Iris pigment epithelial cell (primary cell): ENCODE data around the gene KCNB1.
A peak's percentile ranks its signal among the peaks of the same experiment; 100 is the strongest.
"Not testable (repeated sequence)": the region's sequence is repeated elsewhere in the genome, so short reads cannot be mapped to it uniquely, and the experiment has no call there.

Source experiments
- DNase-seq: peaks from one replicate; pipeline ENCODE4 v3.0.0-alpha.2; 2011; ENCODE audit warnings: low read depth

The KCNB1 gene

DNA sequence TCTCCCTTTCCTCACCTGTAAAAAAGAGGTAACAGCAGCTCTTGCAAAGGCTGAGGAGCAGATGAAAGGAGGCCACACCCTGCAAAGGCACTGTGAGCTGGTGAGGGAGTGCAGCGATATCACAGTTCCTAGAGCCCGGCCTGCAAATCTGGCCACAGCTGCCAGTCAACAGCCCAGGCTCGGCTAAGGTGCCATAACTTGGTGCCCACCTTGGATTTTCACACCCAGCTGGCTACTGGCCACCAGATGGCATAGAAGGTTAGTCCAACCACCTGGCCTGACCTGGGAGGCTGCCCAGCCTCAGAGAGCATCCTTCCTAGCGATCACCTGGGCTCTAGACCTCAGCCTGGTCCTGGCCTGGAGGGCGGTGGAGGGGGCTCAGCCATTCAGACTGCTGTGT lies 46.8 kb downstream of the KCNB1 start:
- no peak for DNase-seq

- no peak for DNase-seq
These were observed 49.1 kb downstream of the KCNB1 start for GRCh38 chr20:49433333-49433732.

GRCh38 chr20:49432550-49432949 lies 49.9 kb downstream of the KCNB1 start:
- no peak for DNase-seq

DNA sequence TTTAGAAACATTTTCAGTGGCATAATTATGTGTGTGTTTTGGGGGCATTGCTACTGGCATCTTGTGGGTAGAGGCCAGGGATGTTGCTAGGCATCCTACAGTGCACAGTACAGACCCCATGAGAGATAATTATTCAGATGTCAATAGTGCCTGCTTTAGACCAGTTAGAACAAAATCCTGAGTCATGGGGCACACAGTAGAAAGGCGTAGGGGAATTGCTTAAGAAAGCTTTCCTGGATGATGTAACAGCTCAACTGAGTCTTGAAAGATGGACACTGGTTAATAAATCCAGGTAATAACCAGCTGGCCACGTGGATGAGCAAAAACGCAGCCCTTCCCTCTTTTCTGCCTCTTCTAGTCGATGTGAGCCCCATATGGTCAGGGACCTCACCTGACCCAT lies 51.1 kb downstream of the KCNB1 start:
- DNase-seq: peak; percentile 49

GRCh38 chr20:49430320-49430719 lies 52.1 kb downstream of the KCNB1 start:
- DNase-seq: no peak

DNA sequence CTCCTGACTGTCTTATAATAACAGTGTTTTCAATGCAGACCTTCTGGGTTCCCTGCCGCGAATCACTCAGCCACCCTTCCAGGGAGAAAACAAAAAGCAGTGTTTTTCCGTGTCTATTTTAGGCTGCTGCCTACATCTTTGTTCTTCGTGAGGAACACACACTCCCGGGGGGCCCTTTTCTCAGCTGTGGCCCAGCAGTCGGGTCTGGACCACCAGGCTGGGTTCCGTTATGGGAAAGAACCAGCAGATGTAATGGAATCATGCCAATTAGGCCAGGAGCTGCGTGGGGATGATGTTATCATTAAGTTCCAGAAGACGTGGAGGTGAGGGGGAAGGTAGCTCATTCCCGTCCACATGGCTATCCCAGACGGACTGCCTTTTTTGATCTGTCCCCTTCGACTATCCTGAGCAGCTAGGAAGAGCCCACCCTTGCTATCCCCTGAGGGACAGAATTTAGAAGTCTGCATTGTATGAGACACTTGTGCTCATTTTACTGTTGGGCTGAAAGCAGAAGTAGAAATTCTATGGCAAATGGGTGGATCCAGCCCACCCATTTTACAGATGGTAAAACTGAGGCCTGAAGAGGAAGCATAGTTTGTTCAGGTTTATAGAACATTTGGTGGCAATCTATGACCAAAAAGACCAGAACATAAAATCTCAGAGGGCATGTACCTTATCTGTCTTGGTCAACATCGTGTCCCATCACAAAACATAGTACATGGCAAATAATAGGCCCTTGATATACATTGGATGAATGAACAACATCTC lies 54.5 kb downstream of the KCNB1 start:
- DNase-seq: no peak

GRCh38 chr20:49426873-49427272 lies 55.6 kb downstream of the KCNB1 start:
- no peak for DNase-seq

- no peak for DNase-seq
These were observed 56.1 kb downstream of the KCNB1 start for GRCh38 chr20:49426395-49426794.

- DNase-seq: no peak
These were observed 57.9 kb downstream of the KCNB1 start for GRCh38 chr20:49424536-49424935.

DNA sequence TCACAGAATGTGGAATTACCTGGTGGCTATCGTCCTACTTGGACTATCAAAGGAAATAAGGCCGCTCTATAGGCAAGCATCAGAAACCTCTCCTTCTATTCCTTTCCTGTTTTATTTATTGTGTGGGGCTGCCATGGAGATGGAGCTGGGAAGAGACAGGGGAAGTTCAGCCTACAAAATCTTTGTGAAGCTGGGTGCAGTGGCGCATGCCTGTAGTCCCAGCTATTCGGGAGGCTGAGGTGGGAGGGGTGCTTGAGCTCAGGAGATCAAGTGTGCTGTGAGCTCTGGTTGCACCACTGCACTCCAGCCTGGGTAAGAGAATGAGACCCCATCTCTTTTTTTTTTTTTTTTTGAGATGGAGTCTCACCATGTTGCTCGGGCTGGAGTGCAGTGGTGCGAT lies 60.3 kb downstream of the KCNB1 start:
- no peak for DNase-seq

GRCh38 chr20:49420811-49421295 lies 61.6 kb downstream of the KCNB1 start:
- no peak for DNase-seq

GRCh38 chr20:49420292-49420691 lies 62.2 kb downstream of the KCNB1 start:
- no peak for DNase-seq

DNA sequence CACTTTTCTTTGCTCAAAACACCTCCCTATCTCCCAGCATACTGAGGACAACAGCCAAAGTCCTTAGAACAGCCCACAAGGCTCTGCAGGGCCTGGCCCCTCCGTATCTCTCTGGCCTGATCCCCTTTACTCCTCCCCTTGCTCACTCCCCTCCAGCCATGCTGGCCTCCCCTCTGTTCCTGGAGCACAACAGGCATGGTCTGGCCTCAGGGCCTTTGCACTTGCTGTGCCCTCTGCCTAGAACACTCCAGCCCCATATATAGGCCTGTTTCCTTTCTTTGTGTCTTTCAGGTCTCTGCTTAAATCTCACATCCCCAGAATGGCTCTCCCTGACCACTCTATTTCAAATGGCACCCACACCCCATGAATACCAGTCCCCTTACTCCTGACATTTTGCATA lies 62.7 kb downstream of the KCNB1 start:
- no peak for DNase-seq

- no peak for DNase-seq
These were observed 63.7 kb downstream of the KCNB1 start for GRCh38 chr20:49418809-49419208.

DNA sequence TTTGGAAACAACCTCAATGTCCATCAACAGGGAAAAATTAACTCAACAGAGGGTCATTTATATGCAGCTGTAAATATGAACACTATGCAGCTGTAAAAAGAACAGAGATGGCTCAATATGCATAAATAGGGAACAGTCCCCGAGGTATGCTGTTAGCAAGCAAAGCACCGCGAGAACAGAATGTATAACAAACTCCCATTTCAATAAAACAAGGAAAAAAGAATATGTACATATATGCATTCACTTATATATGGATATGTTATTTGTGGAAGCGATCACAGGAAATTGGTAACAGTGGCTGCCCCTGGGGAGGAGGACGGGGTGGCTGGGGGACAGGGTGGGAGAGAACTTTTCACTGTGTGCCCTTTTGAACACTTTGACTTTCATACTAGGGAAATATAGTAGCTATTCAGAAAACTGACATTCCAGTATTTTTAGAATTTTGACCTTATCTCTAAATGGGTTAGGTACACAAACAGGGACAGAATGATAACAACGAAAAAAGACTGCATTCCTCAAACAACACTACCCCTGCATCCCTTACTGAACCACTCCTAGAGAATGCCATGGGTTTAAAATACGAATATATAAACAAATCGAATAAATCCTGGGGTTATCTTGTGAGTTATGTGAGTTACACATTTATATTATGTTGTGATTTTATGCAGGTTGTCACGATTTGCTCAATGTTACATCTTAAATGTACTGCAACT lies 64.5 kb downstream of the KCNB1 start:
- no peak for DNase-seq

DNA sequence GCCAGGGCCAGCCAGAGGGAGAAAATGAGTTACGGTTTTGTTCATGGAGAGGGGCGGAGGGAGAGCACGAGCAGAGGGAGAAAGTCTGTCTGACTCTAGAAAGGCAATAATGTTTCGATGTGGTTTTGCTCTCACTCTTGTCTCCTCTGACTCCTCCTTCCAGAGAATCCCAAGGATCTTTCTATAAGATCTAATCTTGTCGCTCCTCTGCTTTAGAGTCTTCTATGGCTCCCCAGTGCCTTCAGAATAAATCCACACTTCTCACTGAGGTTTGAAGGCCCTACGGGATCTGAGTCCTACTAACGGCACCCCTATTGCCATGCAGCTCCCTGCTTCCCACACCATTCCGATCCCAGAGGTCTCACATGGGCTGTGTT lies 66.8 kb downstream of the KCNB1 start:
- DNase-seq: no peak

GRCh38 chr20:49415005-49415667 lies 67.3 kb downstream of the KCNB1 start:
- no peak for DNase-seq

GRCh38 chr20:49413677-49414076 lies 68.8 kb downstream of the KCNB1 start:
- no peak for DNase-seq

GRCh38 chr20:49412953-49413352 lies 69.5 kb downstream of the KCNB1 start:
- DNase-seq: no peak

DNA sequence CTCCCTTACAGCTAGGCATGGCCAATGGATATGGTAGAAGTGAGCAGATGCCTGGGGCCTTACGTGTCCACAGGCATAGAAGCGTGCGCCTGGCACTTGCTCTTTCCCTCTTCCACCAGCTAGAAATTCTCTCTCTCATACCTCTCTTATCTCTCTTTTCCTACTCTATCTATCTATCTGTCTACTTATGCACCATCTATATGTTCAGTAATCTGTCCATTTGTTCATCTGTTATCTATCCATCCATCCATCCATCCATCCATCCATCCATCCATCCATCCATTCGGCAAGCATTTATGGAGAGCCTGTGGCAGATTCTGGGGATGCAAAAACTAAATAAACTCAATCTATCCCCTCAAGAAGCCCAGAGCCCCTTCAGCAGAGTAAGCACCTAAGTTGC lies 70.2 kb downstream of the KCNB1 start:
- no peak for DNase-seq

DNA sequence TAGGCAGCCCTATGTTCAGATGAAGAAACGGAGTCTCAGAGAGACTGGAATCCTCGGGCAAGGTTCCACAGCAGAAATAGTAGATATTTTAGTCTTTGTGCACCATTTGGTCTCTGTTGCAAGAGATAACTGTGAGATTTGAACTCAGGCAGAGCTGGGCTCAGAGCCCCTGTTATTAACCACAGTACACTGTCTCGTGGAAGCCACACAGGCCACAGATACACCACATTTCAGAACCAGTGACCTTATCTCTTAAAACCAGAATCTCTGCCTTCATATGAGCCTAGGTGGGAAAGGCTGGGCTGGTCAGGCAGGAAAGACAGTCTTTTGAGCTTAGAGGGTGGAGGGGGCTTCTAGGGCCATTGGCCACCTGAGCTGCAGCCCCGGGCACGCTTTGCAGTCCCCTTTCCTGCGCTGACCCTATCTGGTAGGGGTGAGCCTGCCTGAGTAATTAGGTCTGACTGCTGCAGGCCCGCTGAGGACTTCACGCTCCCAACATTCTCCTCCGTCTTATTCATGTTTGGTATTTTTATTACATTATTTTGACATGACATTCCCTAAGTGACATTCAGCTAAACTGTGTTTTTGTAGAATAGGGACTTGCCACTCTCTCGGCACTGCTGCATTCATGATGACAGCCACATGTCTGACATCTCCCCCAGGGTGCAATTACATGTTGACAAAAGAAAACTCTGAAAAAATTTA lies 71.1 kb downstream of the KCNB1 start:
- DNase-seq: no peak

DNA sequence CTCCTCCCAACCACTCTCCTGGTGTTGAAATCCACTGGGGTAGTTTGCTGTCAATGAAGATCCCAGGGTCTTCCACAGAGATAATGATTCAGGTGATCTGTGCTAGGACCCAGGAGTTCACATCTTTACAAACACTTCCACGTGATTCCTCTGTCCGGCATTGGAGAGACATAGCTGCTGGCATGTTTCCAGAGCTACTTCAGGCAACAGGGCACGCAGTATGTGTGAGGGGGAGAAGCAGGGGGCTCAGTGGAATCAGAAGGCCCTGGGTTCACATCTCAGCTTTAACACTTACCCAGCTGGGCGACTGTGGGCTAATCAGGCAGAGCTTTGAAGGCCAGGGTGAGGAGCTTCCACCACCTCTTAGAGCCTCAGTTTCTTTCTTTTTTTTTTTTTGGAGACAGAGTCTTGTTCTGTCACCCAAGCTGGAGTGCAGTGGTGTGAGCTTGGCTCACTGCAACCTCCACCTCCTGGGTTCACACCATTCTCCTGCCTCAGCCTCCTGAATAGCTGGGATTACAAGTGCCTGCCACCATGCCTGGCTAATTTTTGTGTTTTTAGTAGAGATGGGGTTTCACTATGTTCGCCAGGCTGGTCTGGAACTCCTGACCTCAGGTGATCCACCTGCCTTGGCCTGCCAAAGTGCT lies 72.4 kb downstream of the KCNB1 start:
- DNase-seq: not testable (repeated sequence)
